Pancreas (tissue), 10 donors: Measurements from ENCODE around the gene LRIG1. TPM values are rescaled to one million over a fixed set of nuclear protein-coding genes. Genes with fewer than 3 reads are reported as not detected.
A peak's percentile ranks its signal among the peaks of the same experiment; 100 is the strongest.

ENCODE experiments used
- ATAC-seq, 4 donors: fragments of 200-7000 bp; cut with Tn5 transposase; one replicate each; pipeline versions ENCODE4 v1.8.0 to v1.9.1; 2020; ENCODE audit warnings: mild to moderate bottlenecking in 4 of 4, moderate library complexity in 4 of 4
- DNase-seq, 6 donors: peaks; one replicate each; pipeline ENCODE4 v3.0.0-alpha.2; 2020
- FAIRE-seq: peaks from 2 replicates; lab custom pipeline; 2012; peaks lifted over from hg19 to GRCh38; lab: Jason Lieb, UNC
- H3K27ac ChIP-seq, 4 donors: fragments of 200-600 bp; sonication (generic); 1 replicate in 3 of 4; 2 replicates in 1 of 4; pipeline versions ENCODE4 v1.5.0 to v1.8.0; 2020
- H3K27me3 ChIP-seq, 4 donors: fragments of 200-600 bp; one replicate each; pipeline ENCODE4 v1.8.0; 2021
- H3K36me3 ChIP-seq, 3 donors: fragments of 200-600 bp; sonication (generic) in 1 of 3; one replicate each; pipeline versions ENCODE4 v1.5.0 to v1.8.0; 2020 to 2021
- H3K4me1 ChIP-seq, 3 donors: fragments of 200-600 bp; one replicate each; pipeline ENCODE4 v1.8.0; 2021
- H3K4me3 ChIP-seq, 4 donors: fragments of 200-600 bp; sonication (generic) in 2 of 4; one replicate each; pipeline versions ENCODE4 v1.5.0 to v1.8.0; 2020 to 2021
- H3K9me3 ChIP-seq, 4 donors: fragments of 200-600 bp; one replicate each; pipeline ENCODE4 v1.8.0; 2021
- WGBS, 2 donors: extraction: QIAGEN DNeasy Blood & Tissue Kit; methylation state at CpG; one replicate each; pipeline ENCODE4 v1.1.7; 2013; 5-methylcytosine and 5-hydroxymethylcytosine counted together
- intact Hi-C, 3 donors: fragments of 100-400 bp; cut with DNase I; formaldehyde crosslinking; loops; one replicate each; pipeline versions ENCODE4 v1.11.1 to v1.14.2; 2022
- polyA plus RNA-seq, 2 donors: library from polyadenylated mRNA; stranded (reverse); fragments of 200-250 nt; gene quantifications; one replicate each; pipeline ENCODE4 v1.2.3, GENCODE V29; 2013
- total RNA-seq, 6 donors: library from RNA; stranded (reverse); fragmentation: NEBNext Ultra II Directional in 4 of 6; extraction: Animal tissue kit (Norgen Biotek cat#: 25700) in 4 of 6; gene quantifications; one replicate each; pipeline versions ENCODE4 v1.2.1 to v1.2.4, GENCODE V29; 2021 to 2023
- TF ChIP-seq, protein P1 (sequence below), 4 donors: fragments of 200-600 bp; sonication (generic) in 3 of 4; IDR thresholded peaks; one replicate each; pipeline versions ENCODE4 v1.5.0 to v1.8.0; 2021; ENCODE audit warnings: antibody characterized with exemption in 4 of 4
- donor health status: healthy with polysubstance abuse.
- donor health status: DM: no; HTN: no; CAD: no; lungs with moderate emphysema.
- donor health status: DM: no; HTN: no; CAD: no.
- donor health status: control.
- donor health status: control.
- donor health status: Bipolar disorder and iron deficiency.
- donor health status: DM: yes; HTN: yes; CAD: no.
- donor health status: DM: no; HTN: no; CAD: no.
- donor health status: DM: no; HTN: no; CAD: no.
- donor health status: DM: yes; HTN: yes; CAD: no.

The LRIG1 gene
- total and polyA plus RNA-seq, 8 donors = 32.7 to 104 (median 68.0) TPM

DNA sequence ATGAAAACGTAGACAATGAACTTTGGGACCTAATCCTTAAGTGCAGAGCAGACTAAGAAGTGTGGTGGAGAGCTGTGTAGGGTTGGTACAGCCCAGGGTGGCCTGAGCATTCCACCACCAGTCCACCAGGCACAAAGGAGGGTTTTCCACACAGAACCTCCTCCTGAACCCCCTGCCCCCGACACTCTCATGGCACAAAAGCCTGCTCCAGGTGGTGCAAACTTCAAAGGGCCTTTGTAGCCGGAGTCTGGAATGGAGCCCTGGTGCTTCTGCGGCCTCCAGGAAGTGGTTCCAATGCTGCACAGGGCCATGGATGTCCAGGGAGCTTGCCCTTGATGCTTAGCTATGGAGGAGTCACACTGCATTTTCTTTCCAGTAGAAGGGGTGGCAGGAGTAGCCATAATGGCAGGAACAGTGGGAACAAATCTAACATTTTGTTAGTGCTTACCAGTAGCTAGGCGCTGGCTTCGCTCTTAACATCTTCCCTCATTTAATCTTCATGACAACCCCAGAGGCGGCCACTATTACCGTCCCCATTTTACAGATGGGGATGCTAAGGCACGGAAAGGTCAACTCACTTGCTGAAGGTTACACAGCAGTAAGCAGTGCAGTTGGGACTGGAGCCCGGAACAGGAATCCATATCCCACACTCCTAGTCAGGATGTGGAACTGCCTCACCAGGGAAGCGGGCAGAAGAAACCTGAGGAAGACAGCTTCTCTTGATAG lies 68.6 kb downstream of the LRIG1 start:
- no peaks in the 10 kb centered on the region for H3K27me3 ChIP-seq
- peaks cover 23 to 38% (median 37%) of the 10 kb centered on the region in 3 donors for H3K4me1 ChIP-seq
- WGBS, 2 donors = 70 to 81% methylated on average over 11 of the region's 11 CpGs
- TF ChIP-seq, protein P1, sequence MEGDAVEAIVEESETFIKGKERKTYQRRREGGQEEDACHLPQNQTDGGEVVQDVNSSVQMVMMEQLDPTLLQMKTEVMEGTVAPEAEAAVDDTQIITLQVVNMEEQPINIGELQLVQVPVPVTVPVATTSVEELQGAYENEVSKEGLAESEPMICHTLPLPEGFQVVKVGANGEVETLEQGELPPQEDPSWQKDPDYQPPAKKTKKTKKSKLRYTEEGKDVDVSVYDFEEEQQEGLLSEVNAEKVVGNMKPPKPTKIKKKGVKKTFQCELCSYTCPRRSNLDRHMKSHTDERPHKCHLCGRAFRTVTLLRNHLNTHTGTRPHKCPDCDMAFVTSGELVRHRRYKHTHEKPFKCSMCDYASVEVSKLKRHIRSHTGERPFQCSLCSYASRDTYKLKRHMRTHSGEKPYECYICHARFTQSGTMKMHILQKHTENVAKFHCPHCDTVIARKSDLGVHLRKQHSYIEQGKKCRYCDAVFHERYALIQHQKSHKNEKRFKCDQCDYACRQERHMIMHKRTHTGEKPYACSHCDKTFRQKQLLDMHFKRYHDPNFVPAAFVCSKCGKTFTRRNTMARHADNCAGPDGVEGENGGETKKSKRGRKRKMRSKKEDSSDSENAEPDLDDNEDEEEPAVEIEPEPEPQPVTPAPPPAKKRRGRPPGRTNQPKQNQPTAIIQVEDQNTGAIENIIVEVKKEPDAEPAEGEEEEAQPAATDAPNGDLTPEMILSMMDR (IDR thresholded peaks at IDR 0.05) = no peak
- no peak overlapping the region for H3K4me3 ChIP-seq
- no peaks in the 10 kb centered on the region for H3K9me3 ChIP-seq
- FAIRE-seq = no peak
- no peak for DNase-seq
- ATAC-seq = no peak
- H3K36me3 ChIP-seq = no peaks in the 10 kb centered on the region
- H3K27ac ChIP-seq = peak overlapping the region in 1 of 4 donors; percentile 86
- intact Hi-C loops = no loop called here

DNA sequence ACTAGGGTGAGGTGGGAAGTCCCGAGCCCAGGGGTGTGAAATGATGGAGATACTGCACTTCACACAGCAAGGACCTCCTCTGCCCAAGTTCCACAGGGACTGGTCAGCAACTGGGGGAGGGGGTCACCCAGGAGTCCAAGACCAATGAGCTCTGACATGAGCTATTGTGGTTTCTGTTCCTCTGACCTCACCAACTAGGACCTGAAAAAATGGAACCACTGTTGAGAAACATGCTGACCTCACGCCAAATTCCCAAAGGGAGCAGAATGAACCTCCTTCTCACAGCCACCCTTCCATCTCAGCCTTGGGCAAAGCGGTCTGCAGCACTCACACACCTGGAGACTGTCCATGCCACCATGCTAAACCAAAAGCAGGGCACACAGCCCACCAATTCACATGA lies 69.3 kb downstream of the LRIG1 start:
- Histone ChIP-seq H3K4me3 (no peak overlapping the region), H3K36me3 (no peaks in the 10 kb centered on the region), H3K4me1 (peaks cover 25 to 45% (median 44%) of the 10 kb centered on the region in 3 donors), H3K9me3 (no peaks in the 10 kb centered on the region), H3K27me3 (no peaks in the 10 kb centered on the region), H3K27ac (peak overlapping the region in 2 of 4 donors; percentile 27 to 86)
- ATAC-seq (no peak), DNase-seq (no peak), FAIRE-seq (no peak)
- TF ChIP-seq, protein P1 (IDR thresholded peaks at IDR 0.05) = no peak
- intact Hi-C loops = no loop called here
- 84 to 94% methylated on average over 3 of the region's 3 CpGs for WGBS, 2 donors

DNA sequence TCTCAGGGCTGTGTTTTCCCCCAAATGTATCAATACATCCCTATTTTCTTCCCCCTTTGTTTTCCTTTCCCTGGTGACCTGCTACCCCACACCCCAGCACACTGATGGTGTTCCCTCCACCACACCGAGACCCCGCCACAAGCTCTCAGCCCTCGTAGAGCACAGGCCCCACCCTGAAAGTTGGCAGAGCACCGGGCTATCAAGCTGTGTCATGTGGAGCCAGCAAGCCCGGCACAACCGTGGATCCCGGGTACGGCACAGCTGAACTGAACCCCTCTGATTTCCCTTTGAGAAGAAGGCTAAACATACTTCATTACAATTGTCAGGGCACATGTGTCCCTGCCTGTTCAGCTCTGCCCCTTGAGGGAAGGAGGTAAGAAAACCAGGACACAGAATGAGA lies 69.9 kb downstream of the LRIG1 start:
- DNase-seq = no peak
- no peaks in the 10 kb centered on the region for H3K36me3 ChIP-seq
- peak overlapping the region in 2 of 4 donors; percentile 27 to 86 for H3K27ac ChIP-seq
- no peaks in the 10 kb centered on the region for H3K27me3 ChIP-seq
- TF ChIP-seq, protein P1 (IDR thresholded peaks at IDR 0.05) = no peak
- 54 to 55% methylated on average over 8 of the region's 8 CpGs for WGBS, 2 donors
- intact Hi-C loops = no loop called here
- H3K4me1 ChIP-seq = peaks cover 31 to 51% (median 50%) of the 10 kb centered on the region in 3 donors
- no peak overlapping the region for H3K4me3 ChIP-seq
- no peak for ATAC-seq
- no peak for FAIRE-seq
- no peaks in the 10 kb centered on the region for H3K9me3 ChIP-seq

DNA sequence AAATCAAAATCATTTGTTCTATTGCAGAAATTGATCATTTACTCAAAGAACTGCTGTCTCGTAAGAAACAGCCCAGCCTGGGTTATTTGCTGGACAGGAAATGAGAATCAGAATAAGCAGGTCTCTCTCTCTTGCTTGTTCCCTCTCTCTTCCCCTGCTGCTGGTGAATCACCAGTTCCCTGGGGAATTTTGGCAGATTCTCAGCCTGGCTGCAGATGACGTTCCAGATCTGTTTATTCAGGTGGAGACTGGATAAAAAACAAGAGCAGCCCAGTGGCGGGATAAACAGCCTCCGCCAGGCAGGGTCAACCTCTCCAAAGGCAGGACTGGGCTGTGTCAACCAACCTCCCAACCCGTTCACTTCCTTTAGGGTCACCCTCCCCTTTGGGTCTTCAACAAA lies 72.1 kb downstream of the LRIG1 start:
- Histone ChIP-seq H3K27me3 (no peaks in the 10 kb centered on the region), H3K9me3 (no peaks in the 10 kb centered on the region), H3K27ac (peak overlapping the region; percentile 63 to 86 (median 71)), H3K4me3 (peak overlapping the region in 1 of 4 donors; percentile 10), H3K36me3 (no peaks in the 10 kb centered on the region), H3K4me1 (peaks cover 49 to 67% (median 63%) of the 10 kb centered on the region in 3 donors)
- intact Hi-C loops = no loop called here
- FAIRE-seq (peak; percentile 80), ATAC-seq (peak; percentile 70 to 81 (median 76)), DNase-seq (peak; percentile 74 to 93 (median 87))
- TF ChIP-seq, protein P1 (IDR thresholded peaks at IDR 0.05) = no peak
- WGBS, 2 donors = 6 to 7% methylated on average over 5 of the region's 5 CpGs

DNA sequence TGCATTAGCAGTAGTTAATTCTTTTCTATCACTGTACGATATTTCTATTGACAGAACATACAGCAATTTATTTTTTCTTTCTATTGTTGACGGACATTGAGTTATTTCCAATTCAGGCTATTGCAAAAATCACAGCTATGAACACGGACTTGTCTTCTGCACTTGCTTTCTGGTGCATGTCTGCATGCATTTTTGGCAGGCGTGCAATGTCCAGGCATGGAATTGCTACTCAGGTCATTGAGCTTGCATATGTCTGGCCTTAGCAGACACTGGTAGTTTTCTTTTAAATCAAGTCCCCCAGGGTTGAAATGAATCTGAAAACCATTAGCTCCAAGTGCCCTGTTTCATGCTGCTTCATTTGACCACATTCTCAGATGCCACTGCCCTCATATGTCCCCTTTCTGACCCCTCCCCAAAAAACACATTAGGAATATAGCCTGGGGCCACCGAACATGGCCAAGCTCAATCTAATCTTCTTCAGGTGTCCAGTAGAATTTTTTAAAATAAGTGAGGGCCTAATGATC lies 72.8 kb downstream of the LRIG1 start:
- H3K36me3 ChIP-seq = no peaks in the 10 kb centered on the region
- no peaks in the 10 kb centered on the region for H3K9me3 ChIP-seq
- WGBS, 2 donors = 41 to 44% methylated on average over 5 of the region's 5 CpGs
- no peak overlapping the region for H3K4me3 ChIP-seq
- DNase-seq = no peak
- peaks cover 52 to 67% (median 66%) of the 10 kb centered on the region in 3 donors for H3K4me1 ChIP-seq
- intact Hi-C loops = no loop called here
- no peaks in the 10 kb centered on the region for H3K27me3 ChIP-seq
- TF ChIP-seq, protein P1 (IDR thresholded peaks at IDR 0.05) = no peak
- no peak for FAIRE-seq
- no peak for ATAC-seq
- H3K27ac ChIP-seq = peak overlapping the region; percentile 63 to 86 (median 71)
